Measurements from ENCODE around the gene PPP1CA.

DNA sequence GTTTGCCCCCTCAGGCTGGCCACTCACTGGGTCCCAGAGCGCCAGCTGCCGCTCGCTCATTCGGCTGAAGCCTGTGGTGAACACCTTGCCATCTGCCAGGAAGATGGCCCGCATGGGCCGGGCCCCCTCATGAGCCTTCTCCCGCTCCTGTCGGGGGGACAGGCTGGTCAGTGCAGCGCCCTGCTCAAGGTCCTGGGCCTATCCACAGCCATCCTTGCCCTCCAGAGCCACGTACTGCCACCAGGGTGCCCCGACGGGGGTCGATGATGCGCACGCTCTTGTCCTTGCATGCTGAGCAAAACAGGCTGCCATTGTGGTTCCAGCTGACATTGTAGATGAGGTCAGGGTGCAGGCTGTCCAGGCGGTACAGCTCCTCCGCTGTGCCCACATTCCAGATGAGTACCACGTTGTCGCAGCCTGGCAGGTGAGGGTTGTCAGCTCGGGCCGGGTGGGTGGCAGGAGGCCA is 39.5 kb upstream of the PPP1CA start:
- TF ChIP-seq, protein P1, sequence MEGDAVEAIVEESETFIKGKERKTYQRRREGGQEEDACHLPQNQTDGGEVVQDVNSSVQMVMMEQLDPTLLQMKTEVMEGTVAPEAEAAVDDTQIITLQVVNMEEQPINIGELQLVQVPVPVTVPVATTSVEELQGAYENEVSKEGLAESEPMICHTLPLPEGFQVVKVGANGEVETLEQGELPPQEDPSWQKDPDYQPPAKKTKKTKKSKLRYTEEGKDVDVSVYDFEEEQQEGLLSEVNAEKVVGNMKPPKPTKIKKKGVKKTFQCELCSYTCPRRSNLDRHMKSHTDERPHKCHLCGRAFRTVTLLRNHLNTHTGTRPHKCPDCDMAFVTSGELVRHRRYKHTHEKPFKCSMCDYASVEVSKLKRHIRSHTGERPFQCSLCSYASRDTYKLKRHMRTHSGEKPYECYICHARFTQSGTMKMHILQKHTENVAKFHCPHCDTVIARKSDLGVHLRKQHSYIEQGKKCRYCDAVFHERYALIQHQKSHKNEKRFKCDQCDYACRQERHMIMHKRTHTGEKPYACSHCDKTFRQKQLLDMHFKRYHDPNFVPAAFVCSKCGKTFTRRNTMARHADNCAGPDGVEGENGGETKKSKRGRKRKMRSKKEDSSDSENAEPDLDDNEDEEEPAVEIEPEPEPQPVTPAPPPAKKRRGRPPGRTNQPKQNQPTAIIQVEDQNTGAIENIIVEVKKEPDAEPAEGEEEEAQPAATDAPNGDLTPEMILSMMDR (IDR thresholded peaks at IDR 0.05): no peak
- TF ChIP-seq POLR2A (IDR thresholded peaks at IDR 0.05): no peak

All from thyroid gland (tissue), 4 donors.